Stomach (tissue), 9 donors: Measurements from ENCODE around the gene GRXCR2. TPM values are rescaled to one million over a fixed set of nuclear protein-coding genes. Genes with fewer than 3 reads are reported as not detected.
A peak's percentile ranks its signal among the peaks of the same experiment; 100 is the strongest.
"Not testable (repeated sequence)": the region's sequence is repeated elsewhere in the genome, so short reads cannot be mapped to it uniquely, and the experiment has no call there.

Experiments
- DNase-seq, 2 donors: peaks; one replicate each; pipeline versions ENCODE4 v3.0.0 to v3.0.0-alpha.2; 2013 to 2019
- H3K27ac ChIP-seq, 5 donors: fragments of 200-600 bp in 4 of 5; sonication (generic) in 4 of 5; one replicate each; pipeline ENCODE4 v1.5.1; 2013 to 2019; ENCODE audit warnings: mild to moderate bottlenecking in 1 of 5, moderate library complexity in 1 of 5
- H3K27me3 ChIP-seq, 3 donors: fragments of 200-600 bp; sonication (generic); one replicate each; pipeline ENCODE4 v1.5.1; 2017 to 2019; ENCODE audit warnings: mixed run types in 1 of 3
- H3K36me3 ChIP-seq, 4 donors: fragments of 200-600 bp; sonication (generic); 1 replicate in 3 of 4; 2 replicates in 1 of 4; pipeline ENCODE4 v1.5.1; 2016 to 2019
- H3K4me1 ChIP-seq, 4 donors: fragments of 200-600 bp; sonication (generic); one replicate each; pipeline ENCODE4 v1.5.1; 2016 to 2019
- H3K4me3 ChIP-seq, 4 donors: fragments of 200-600 bp; sonication (generic) in 3 of 4; one replicate each; pipeline ENCODE4 v1.5.1; 2016 to 2019; ENCODE audit warnings: mild to moderate bottlenecking in 1 of 4
- H3K9me3 ChIP-seq, 4 donors: fragments of 200-600 bp; sonication (generic); one replicate each; pipeline ENCODE4 v1.5.1; 2016 to 2019
- CTCF ChIP-seq, 7 experiments: fragments of 450-650 bp in 4 of 7; fragments of 200-600 bp in 3 of 7; sonication (generic) in 3 of 7; IDR thresholded peaks; one replicate each; pipeline ENCODE4 v1.5.1; 2016 to 2019; ENCODE audit warnings: antibody characterized with exemption in 7 of 7, control low read depth in 2 of 7, mild to moderate bottlenecking in 1 of 7
- EP300 ChIP-seq: sonication (generic); formaldehyde crosslinking; IDR thresholded peaks from one replicate; pipeline ENCODE4 v1.6.1; 2017; ENCODE audit warnings: antibody characterized with exemption
- POLR2A ChIP-seq, 4 donors: fragments of 450-650 bp; IDR thresholded peaks; one replicate each; pipeline ENCODE4 v1.6.1; 2016; ENCODE audit warnings: antibody characterized with exemption in 4 of 4, control low read depth in 2 of 4, mild to moderate bottlenecking in 1 of 4, moderate library complexity in 1 of 4
- POLR2AphosphoS5 ChIP-seq, 3 donors: sonication (generic); formaldehyde crosslinking; IDR thresholded peaks; one replicate each; pipeline ENCODE4 v1.6.1; 2016; ENCODE audit warnings: antibody characterized with exemption in 3 of 3
- WGBS, 5 donors: extraction: QIAGEN DNeasy Blood & Tissue Kit in 3 of 5; methylation state at CpG; one replicate each; pipeline versions ENCODE4 v1.1.5 to v1.1.7; 2013 to 2018; 5-methylcytosine and 5-hydroxymethylcytosine counted together
- intact Hi-C: fragments of 100-400 bp; cut with DNase I; formaldehyde crosslinking; loops from one replicate; pipeline ENCODE4 v1.15.1; 2023; ENCODE audit warnings: low total_unique reads
- polyA plus RNA-seq, 3 donors: library from polyadenylated mRNA; stranded (reverse); fragments of 200-250 nt; gene quantifications; one replicate each; pipeline ENCODE4 v1.2.3, GENCODE V29; 2013
- total RNA-seq, 5 donors: library from RNA; depleted of rRNA; stranded (reverse); fragments of >200 nt; gene quantifications; one replicate each; pipeline versions ENCODE4 v1.1.0 to v1.2.3, GENCODE V29; 2014 to 2016
- donor health status: healthy with polysubstance abuse.
- donor health status: Bipolar disorder and iron deficiency.
- donor health status: healthy.

GRXCR2 gene
- total and polyA plus RNA-seq, 8 donors = not detected

- no peak for DNase-seq
- TF ChIP-seq POLR2A (IDR thresholded peaks at IDR 0.05) (no peak), POLR2AphosphoS5 (IDR thresholded peaks at IDR 0.05) (no peak), CTCF (IDR thresholded peaks at IDR 0.05) (no peak), EP300 (no peak)
- Histone ChIP-seq H3K27ac (no peak overlapping the region), H3K27me3 (no peaks in the 10 kb centered on the region), H3K36me3 (no peaks in the 10 kb centered on the region), H3K4me1 (peaks cover 0 to 9% (median 3%) of the 10 kb centered on the region in 4 donors), H3K9me3 (no peaks in the 10 kb centered on the region), H3K4me3 (no peak overlapping the region)
- intact Hi-C loops = no loop called here
- 33 to 70% (median 46%) methylated on average over 5 of the region's 5 CpGs for WGBS, 5 donors
Measured at GRCh38 chr5:145904743-145905142, 31.9 kb upstream of the GRXCR2 start.

- Histone ChIP-seq H3K4me3 (no peak overlapping the region), H3K36me3 (no peaks in the 10 kb centered on the region), H3K27ac (no peak overlapping the region), H3K4me1 (peaks cover 0 to 9% (median 3%) of the 10 kb centered on the region in 4 donors), H3K9me3 (no peaks in the 10 kb centered on the region), H3K27me3 (no peaks in the 10 kb centered on the region)
- no peak for DNase-seq
- WGBS, 5 donors = 62 to 91% (median 83%) methylated on average over 3 of the region's 3 CpGs
- intact Hi-C loops = no loop called here
- no peak for TF ChIP-seq EP300
- TF ChIP-seq POLR2AphosphoS5 (IDR thresholded peaks at IDR 0.05) = no peak
- no peak for TF ChIP-seq CTCF (IDR thresholded peaks at IDR 0.05)
- TF ChIP-seq POLR2A (IDR thresholded peaks at IDR 0.05) = no peak
Measured at GRCh38 chr5:145903867-145904266, 31.1 kb upstream of the GRXCR2 start.

GRCh38 chr5:145903113-145903512 lies 30.3 kb upstream of the GRXCR2 start:
- Histone ChIP-seq H3K27ac (no peak overlapping the region), H3K36me3 (no peaks in the 10 kb centered on the region), H3K27me3 (no peaks in the 10 kb centered on the region), H3K9me3 (no peaks in the 10 kb centered on the region), H3K4me1 (peaks cover 0 to 9% (median 3%) of the 10 kb centered on the region in 4 donors), H3K4me3 (no peak overlapping the region)
- no peak for DNase-seq
- WGBS, 5 donors = 84 to 90% (median 86%) methylated on average over 3 of the region's 3 CpGs
- intact Hi-C loops = no loop called here
- TF ChIP-seq CTCF (IDR thresholded peaks at IDR 0.05) (peak in 2 of 7 experiments; percentile 23 to 37), POLR2A (IDR thresholded peaks at IDR 0.05) (no peak), EP300 (no peak), POLR2AphosphoS5 (IDR thresholded peaks at IDR 0.05) (no peak)

- H3K27ac ChIP-seq = no peak overlapping the region
- H3K36me3 ChIP-seq = no peaks in the 10 kb centered on the region
- no peak overlapping the region for H3K4me3 ChIP-seq
- H3K27me3 ChIP-seq = no peaks in the 10 kb centered on the region
- no peak for DNase-seq
- intact Hi-C loops = no loop called here
- 80 to 93% (median 90%) methylated on average over 1 of the region's 1 CpG for WGBS, 5 donors
- peaks cover 0 to 9% (median 3%) of the 10 kb centered on the region in 4 donors for H3K4me1 ChIP-seq
- H3K9me3 ChIP-seq = no peaks in the 10 kb centered on the region
- TF ChIP-seq EP300 = no peak
- no peak for TF ChIP-seq POLR2A (IDR thresholded peaks at IDR 0.05)
Measured at GRCh38 chr5:145902421-145902820, 29.6 kb upstream of the GRXCR2 start.

GRCh38 chr5:145898171-145898570 lies 25.4 kb upstream of the GRXCR2 start:
- DNase-seq = no peak
- Histone ChIP-seq H3K4me1 (no peaks in the 10 kb centered on the region), H3K27me3 (no peaks in the 10 kb centered on the region), H3K27ac (no peak overlapping the region), H3K36me3 (no peaks in the 10 kb centered on the region), H3K4me3 (no peak overlapping the region), H3K9me3 (no peaks in the 10 kb centered on the region)
- intact Hi-C loops = no loop called here
- no peak for TF ChIP-seq EP300
- TF ChIP-seq POLR2A (IDR thresholded peaks at IDR 0.05) = no peak
- no peak for TF ChIP-seq POLR2AphosphoS5 (IDR thresholded peaks at IDR 0.05)
- TF ChIP-seq CTCF (IDR thresholded peaks at IDR 0.05) = no peak

- peaks cover 0 to 15% (median 15%) of the 10 kb centered on the region in 4 donors for H3K9me3 ChIP-seq
- H3K27ac ChIP-seq, H3K36me3 ChIP-seq, intact Hi-C loops, DNase-seq, H3K4me1 ChIP-seq, H3K27me3 ChIP-seq, H3K4me3 ChIP-seq: not testable (repeated sequence)
- WGBS, 5 donors = 83 to 95% (median 93%) methylated on average over 9 to 10 of the region's 10 CpGs
Measured at GRCh38 chr5:145891378-145891777, 18.6 kb upstream of the GRXCR2 start.
